Measurements from ENCODE around the gene FCRLA. TPM values are rescaled to one million over a fixed set of nuclear protein-coding genes. Genes with fewer than 3 reads are reported as not detected.
A peak's percentile ranks its signal among the peaks of the same experiment; 100 is the strongest.

Gene FCRLA
- polyA plus RNA-seq, 1 of the 3 experiments (the other 2 are of a cell fraction), result 0.13 TPM

- Histone ChIP-seq H3K27me3 (ENCODE audit: insufficient read depth) (no peaks in the 10 kb centered on the region), H3K4me2 (peak within 1 kb of the TSS; percentile 94), H2AFZ (ENCODE audit: low read depth) (peak within 1 kb of the TSS; percentile 94), H3K36me3 (replicated peaks in 1 of 2; ENCODE audit: control insufficient read depth in 1 of 2, insufficient read depth in 2 of 2, low read length in 1 of 2) (peaks cover 32 to 36% of the 10 kb centered on the region in 2 experiments), H3K9ac (peak within 1 kb of the TSS; percentile 96), H3K4me1 (ENCODE audit: control insufficient read depth in 1 of 2, insufficient read depth in 2 of 2, low read depth in 1 of 2, low read length in 1 of 2) (peaks cover 5 to 7% of the 10 kb centered on the region in 2 experiments; a peak in 1 of 4 replicates), H3K27ac (ENCODE audit: low read depth in 2 of 2, low read length in 1 of 2) (peak within 1 kb of the TSS; percentile 96 to 97), H3K79me2 (ENCODE audit: insufficient read depth) (peaks cover 41% of the 10 kb centered on the region), H3K9me2 (no peaks in the 10 kb centered on the region), H3K9me3 (no peaks in the 10 kb centered on the region), H3K4me3 (ENCODE audit: low read depth in 2 of 2, low read length in 1 of 2) (peak within 1 kb of the TSS; percentile 83 to 97), H3F3A (replicated peaks; ENCODE audit: insufficient read depth) (peaks cover 11% of the 10 kb centered on the region), H4K20me1 (ENCODE audit: insufficient read depth) (peaks cover 14% of the 10 kb centered on the region)
- POLR2A ChIA-PET, result interaction anchor here (0.7 to 1.6 kb wide), 6 partner anchors 10 to 287 kb away, joined by 3 to 9 read pairs (median 4); no protein-coding TSS in a partner anchor
- peak; percentile 92 for DNase-seq
- WGBS (ENCODE audit: low lambda C conversion rate), result 2% methylated on average over 24 of the region's 65 CpGs
- CTCF ChIA-PET, result interaction anchor here (0.8 to 1.8 kb wide), 7 partner anchors 8 to 261 kb away, joined by 3 to 7 read pairs (median 4); no protein-coding TSS in a partner anchor
- peak; percentile 12; the same call in 1 of the 2 replicates for TF ChIP-seq ZBTB33 (IDR thresholded peaks at IDR 0.05; ENCODE audit: borderline replicate concordance, low read depth)
- peak; percentile 49; the same call in 1 of the 2 replicates for TF ChIP-seq FOXJ3 (CRISPR knock-in tag; IDR thresholded peaks at IDR 0.05)
- no peak; a peak in 1 of 4 replicates for TF ChIP-seq EP300 (IDR thresholded peaks at IDR 0.05; ENCODE audit: borderline replicate concordance in 1 of 2, low read depth in 1 of 2, low read length in 1 of 2)
- TF ChIP-seq SIN3A (IDR thresholded peaks at IDR 0.05; ENCODE audit: borderline replicate concordance, low read depth, low read length), result peak; percentile 30; the same call in 1 of the 2 replicates
- no peak for TF ChIP-seq RFX5 (IDR thresholded peaks at IDR 0.05; ENCODE audit: low read length)
- TF ChIP-seq FOSL2 (IDR thresholded peaks at IDR 0.05; ENCODE audit: borderline replicate concordance, low read depth), result no peak
- TF ChIP-seq REST (IDR thresholded peaks at IDR 0.05; ENCODE audit: low read depth, low read length), result 0 out of 2 replicates have a peak, but pooled peaks have one; percentile 38
- TF ChIP-seq RCOR1 (IDR thresholded peaks at IDR 0.05; ENCODE audit: low read length), result no peak
- TF ChIP-seq MEF2A (IDR thresholded peaks at IDR 0.05; ENCODE audit: borderline replicate concordance, low read depth), result no peak
- peak; percentile 98 for TF ChIP-seq YY1 (IDR thresholded peaks at IDR 0.05; ENCODE audit: low read depth)
- no peak for TF ChIP-seq EZH2phosphoT487 (IDR thresholded peaks at IDR 0.05; ENCODE audit: borderline replicate concordance, low read depth)
- peak; percentile 79 for TF ChIP-seq PBX3 (IDR thresholded peaks at IDR 0.05)
- no peak for TF ChIP-seq TCF12 (IDR thresholded peaks at IDR 0.05)
- TF ChIP-seq NFIC (IDR thresholded peaks at IDR 0.05; ENCODE audit: borderline replicate concordance), result no peak
- peak; percentile 81 for TF ChIP-seq POLR2AphosphoS5 (IDR thresholded peaks at IDR 0.05; ENCODE audit: low read depth, low read length)
- peak; percentile 87 for TF ChIP-seq MAX (IDR thresholded peaks at IDR 0.05; ENCODE audit: low read depth)
- no peak for TF ChIP-seq NRF1 (IDR thresholded peaks at IDR 0.05; ENCODE audit: low read depth, low read length)
- no peak; the same call in none of the 2 replicates for TF ChIP-seq GATA2 (CRISPR knock-in tag; IDR thresholded peaks at IDR 0.05)
- TF ChIP-seq FOXM1 (IDR thresholded peaks at IDR 0.05; ENCODE audit: low read depth), result no peak
- no peak for TF ChIP-seq TEAD4 (IDR thresholded peaks at IDR 0.05; ENCODE audit: borderline replicate concordance, insufficient read depth)
- TF ChIP-seq MXI1 (IDR thresholded peaks at IDR 0.05; ENCODE audit: low read depth, low read length), result peak; percentile 85
- TF ChIP-seq ELF1 (IDR thresholded peaks at IDR 0.05), result peak; percentile 73
- no peak for TF ChIP-seq SMC3 (IDR thresholded peaks at IDR 0.05; ENCODE audit: low read depth, low read length)
- peak; percentile 70 for TF ChIP-seq GABPA (IDR thresholded peaks at IDR 0.05; ENCODE audit: low read depth)
- TF ChIP-seq IRF3 (IDR thresholded peaks at IDR 0.05; ENCODE audit: low read depth, low read length), result no peak
Measured at GRCh38 chr1:161749509-161750407, 42.7 kb downstream of the FCRLA start, which contains the start of gene DUSP12. DUSP12 (plus strand) TSS chr1:161749786; CDS start chr1:161749802, 16 bp downstream.

All from SK-N-SH (cell line).